HG03060 (cell line): Measurements from ENCODE around the gene TBC1D22A.

Experiments used
- ATAC-seq: cut with Tn5 transposase; IDR thresholded peaks from one replicate; pipeline ENCODE4 v1.9.1; 2021; ENCODE audit warnings: low read depth, moderate number of reproducible peaks; ENCODE audit not compliant: unreplicated experiment

TBC1D22A gene

DNA sequence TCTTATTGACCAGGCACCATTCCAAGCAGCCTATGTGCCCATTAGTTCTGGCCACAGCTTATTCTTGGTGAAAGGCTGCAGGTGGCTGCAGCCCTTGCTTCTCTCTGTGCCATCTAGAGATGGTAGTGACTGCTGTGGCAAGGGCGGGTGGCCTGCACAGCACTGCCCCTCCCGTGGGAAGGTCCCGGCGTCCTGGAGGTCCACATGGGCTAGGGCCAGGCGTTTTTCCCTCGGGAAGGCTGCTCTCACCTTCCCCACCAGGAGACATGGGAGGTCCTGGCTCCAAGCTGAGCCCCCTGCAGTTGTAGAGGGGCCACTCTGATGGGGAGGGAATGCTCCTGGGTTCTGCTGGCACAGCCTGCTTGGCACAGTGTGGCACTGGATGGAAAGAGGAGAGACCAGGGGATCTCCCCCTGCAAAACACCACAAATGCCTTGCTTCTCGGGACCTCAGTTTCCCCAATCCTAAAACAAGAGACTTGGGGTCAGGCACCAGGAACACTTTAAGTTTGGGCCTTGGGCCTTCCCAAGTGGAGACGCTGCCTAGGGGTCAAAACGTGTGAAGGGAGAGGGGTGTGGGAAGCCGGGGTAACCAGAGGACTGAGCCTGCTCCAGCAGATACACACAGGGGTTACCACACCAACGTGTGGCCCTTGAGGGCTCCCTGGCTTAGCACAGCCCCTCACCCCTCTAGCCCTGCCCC, 10.0 kb upstream of the TBC1D22A start:
- no peak for ATAC-seq

DNA sequence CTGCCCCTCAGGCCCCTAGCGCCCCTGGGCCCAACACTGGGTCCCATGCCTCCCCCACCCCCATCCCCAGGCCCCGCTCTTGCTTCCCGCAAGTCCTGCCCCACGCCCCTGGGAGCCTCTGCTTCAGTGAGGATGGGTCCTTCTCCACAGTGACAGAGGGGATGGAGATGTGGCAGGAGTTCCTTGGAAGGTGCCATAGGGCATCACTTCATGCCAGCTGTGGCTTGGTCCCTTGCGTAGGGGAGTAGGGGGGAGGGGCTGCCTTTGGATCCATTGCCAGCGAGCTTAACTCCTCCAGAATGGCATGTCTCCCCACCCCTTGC, 9.5 kb upstream of the TBC1D22A start:
- ATAC-seq, result no peak

GRCh38 chr22:46753360-46753759, 9.1 kb upstream of the TBC1D22A start:
- no peak for ATAC-seq

DNA sequence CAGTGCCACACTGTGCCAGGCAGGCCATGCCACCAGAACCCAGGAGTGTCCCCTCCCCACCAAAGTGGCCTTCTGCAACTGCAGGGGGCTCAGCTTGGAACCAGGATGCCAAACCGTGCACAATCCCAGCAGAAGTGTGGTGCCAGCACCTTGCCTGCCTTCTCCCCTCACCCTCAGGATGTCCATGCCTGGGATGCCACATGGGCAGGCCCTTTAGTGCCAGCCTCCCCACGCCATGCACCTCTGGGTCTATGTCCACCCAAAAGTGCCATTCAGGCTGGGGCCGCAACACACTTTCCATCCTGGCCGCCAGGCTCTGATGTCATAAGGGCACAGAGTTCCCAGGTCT, 8.7 kb upstream of the TBC1D22A start:
- no peak for ATAC-seq

- no peak for ATAC-seq
These were observed 8.2 kb upstream of the TBC1D22A start for GRCh38 chr22:46754110-46754799.

GRCh38 chr22:46754826-46755225, 7.6 kb upstream of the TBC1D22A start:
- no peak for ATAC-seq

GRCh38 chr22:46755525-46755924, 6.9 kb upstream of the TBC1D22A start:
- no peak for ATAC-seq

GRCh38 chr22:46756097-46756496, 6.4 kb upstream of the TBC1D22A start:
- ATAC-seq, result no peak

- ATAC-seq, result no peak
These were observed 5.3 kb upstream of the TBC1D22A start for GRCh38 chr22:46757104-46757503.

DNA sequence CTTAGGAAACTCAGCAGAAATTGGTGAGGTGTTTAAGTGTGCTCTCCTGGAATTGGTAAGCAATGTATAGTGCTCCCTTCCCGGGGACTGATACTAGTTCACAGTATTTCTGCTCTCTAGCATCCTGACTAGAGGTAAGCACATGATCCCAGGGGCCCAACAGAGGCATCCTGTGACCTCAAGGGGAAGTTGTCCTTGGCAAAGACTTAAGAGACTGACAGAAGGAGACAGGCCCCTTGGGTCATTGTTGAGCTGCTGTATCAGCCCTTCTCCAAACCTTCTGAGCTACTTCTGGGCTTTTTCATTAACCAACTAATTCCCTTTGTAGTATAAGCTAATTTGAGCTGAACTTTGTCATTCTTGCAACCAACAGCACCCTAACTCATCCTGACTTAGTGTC, 4.3 kb upstream of the TBC1D22A start:
- no peak for ATAC-seq

- ATAC-seq, result no peak
These were observed 3.6 kb upstream of the TBC1D22A start for GRCh38 chr22:46758867-46759290.

GRCh38 chr22:46761017-46761416, 1.4 kb upstream of the TBC1D22A start:
- ATAC-seq, result no peak

DNA sequence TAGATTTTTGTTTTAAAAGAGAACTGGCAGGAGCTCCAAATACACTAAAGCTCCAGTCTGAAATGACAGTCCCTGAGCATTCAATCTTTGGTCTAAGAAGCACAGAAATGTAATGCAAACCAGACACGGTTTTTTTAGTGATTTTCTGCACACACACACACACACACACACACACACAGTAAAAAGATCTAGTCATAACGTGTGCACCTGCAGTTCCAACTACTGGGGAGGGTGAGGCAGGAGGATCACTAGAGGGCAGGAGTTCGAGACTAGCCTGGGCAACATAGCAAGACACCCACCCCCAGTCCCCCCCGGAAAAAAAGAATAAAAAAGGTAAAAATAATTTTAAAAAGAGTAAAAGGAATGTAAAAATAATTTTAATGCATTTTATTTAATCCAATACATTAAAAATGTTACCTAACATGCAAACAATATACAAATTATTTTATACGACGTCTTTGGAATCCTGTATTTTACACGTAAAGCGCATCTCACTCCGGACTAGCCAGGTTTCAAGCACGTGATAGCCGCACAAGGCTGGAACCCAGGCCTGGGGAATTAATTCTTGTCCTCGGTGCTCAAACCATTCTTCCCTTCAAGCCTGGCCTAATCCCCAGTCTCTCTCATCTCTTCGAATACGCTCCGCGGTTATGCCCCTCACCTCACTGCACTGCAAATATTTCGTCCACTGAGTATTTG, 762 bp upstream of the TBC1D22A start:
- no peak for ATAC-seq

- no peak for ATAC-seq
These were observed 728 bp downstream of the TBC1D22A start for GRCh38 chr22:46763051-46763705.

GRCh38 chr22:46764140-46764680, 1.8 kb downstream of the TBC1D22A start:
- no peak for ATAC-seq

- ATAC-seq, result no peak
These were observed 2.5 kb downstream of the TBC1D22A start for GRCh38 chr22:46764779-46765485.

GRCh38 chr22:46766611-46767010, 4.2 kb downstream of the TBC1D22A start:
- ATAC-seq, result no peak

- ATAC-seq, result no peak
These were observed 5.0 kb downstream of the TBC1D22A start for GRCh38 chr22:46767249-46767985.

DNA sequence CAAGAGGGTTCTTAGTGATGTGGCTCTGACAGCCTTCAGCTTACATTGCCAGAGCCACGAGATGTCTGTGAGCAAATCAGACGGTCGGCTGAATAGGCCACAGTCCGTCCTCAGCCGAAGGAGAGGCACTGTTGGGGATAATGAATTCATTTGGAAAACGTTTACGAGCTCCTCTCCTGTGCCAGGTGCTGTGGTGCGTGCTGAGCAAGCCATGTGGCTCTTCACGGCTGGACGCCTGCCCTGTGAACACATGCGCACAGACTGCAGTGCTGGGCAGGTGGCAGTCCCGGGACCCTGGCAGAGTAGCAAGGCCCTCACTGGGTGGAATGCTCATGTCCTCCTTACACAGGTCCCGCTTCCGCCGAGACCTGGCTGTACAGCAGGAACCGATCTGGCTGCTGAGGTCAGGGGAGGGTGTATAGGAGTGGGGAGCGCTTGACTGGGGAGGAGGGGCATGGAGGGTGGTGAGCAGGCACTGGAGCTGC, 6.8 kb downstream of the TBC1D22A start:
- ATAC-seq, result no peak

DNA sequence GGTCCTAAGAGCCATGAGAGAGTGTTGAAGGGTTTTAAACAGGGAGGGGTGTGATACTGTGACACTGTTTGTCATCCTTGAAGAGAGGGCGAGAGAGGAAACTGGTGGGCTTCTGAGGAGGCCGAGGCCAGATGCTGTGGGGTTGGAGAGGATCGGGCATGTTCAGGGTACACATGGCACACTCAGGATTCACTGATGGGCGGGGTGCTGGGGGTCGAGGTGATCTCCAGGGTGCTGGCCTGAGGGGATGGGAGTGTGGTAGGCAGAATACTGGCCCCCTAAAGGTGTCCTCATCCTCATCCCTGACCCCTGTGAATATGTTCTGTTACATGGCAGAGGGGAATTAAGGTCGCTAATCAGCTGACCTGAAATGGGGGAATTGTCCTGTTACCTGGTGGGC, 7.3 kb downstream of the TBC1D22A start:
- no peak for ATAC-seq
